Measurements from ENCODE around the gene TAF4. TPM values are rescaled to one million over a fixed set of nuclear protein-coding genes. Genes with fewer than 3 reads are reported as not detected.

TAF4 gene
- 15.6 to 18.2 TPM (median 17.9 TPM) in 5 replicates for total RNA-seq (2022; extraction: Qiagen RNA extraction)

GRCh38 chr20:62065674-62066338 is at the start of gene TAF4:
TAF4 (minus strand) TSS chr20:62065881; CDS start chr20:62065810, 71 bp downstream.

Other genes starting within 250 kb of the TAF4 start
- gene LSM14B, start 56.6 kb upstream of the TAF4 start, total RNA-seq (2022; extraction: Qiagen RNA extraction): 23.4 to 27.6 TPM (median 26.3 TPM) in 5 replicates
- gene PSMA7, start 77.5 kb upstream of the TAF4 start, total RNA-seq (2022; extraction: Qiagen RNA extraction): 488 to 600 TPM (median 589 TPM) in 5 replicates
- 6.6 to 11.0 TPM (median 10.3 TPM) in 5 replicates for gene SS18L1, start 77.9 kb upstream of the TAF4 start, total RNA-seq (2022; extraction: Qiagen RNA extraction)
- gene MTG2, start 117.1 kb upstream of the TAF4 start, total RNA-seq (2022; extraction: Qiagen RNA extraction): 27.8 to 40.5 TPM (median 38.6 TPM) in 5 replicates
- gene HRH3, start 154.4 kb upstream of the TAF4 start, total RNA-seq (2022; extraction: Qiagen RNA extraction): 0.02 to 0.05 TPM (median 0.03 TPM) in 3 of 5 replicates, not detected in the others
- 17.6 to 21.6 TPM (median 19.6 TPM) in 5 replicates for gene OSBPL2, start 172.6 kb upstream of the TAF4 start, total RNA-seq (2022; extraction: Qiagen RNA extraction)
- 154 to 199 TPM (median 192 TPM) in 5 replicates for gene ADRM1, start 237.1 kb upstream of the TAF4 start, total RNA-seq (2022; extraction: Qiagen RNA extraction)